Choroid plexus epithelial cell (primary cell): ENCODE measurements around the gene CMSS1.

Source experiments
- DNase-seq: peaks from one replicate; pipeline ENCODE4 v3.0.0-alpha.2; 2010; ENCODE audit warnings: low read depth
- H3K4me3 ChIP-seq: 2 replicates; pipeline ENCODE4 v1.5.1; 2011; ENCODE audit warnings: low read depth, mild to moderate bottlenecking, control low read depth, low read length, moderate library complexity
- CTCF ChIP-seq: conservative IDR thresholded peaks from 2 replicates; pipeline ENCODE4 v1.5.1; 2011; ENCODE audit warnings: low read depth, mild to moderate bottlenecking, control low read depth, inconsistent platforms, low read length, moderate library complexity

The CMSS1 gene

GRCh38 chr3:99978221-99978620 lies 160.6 kb downstream of the CMSS1 start:
- no peak for TF ChIP-seq CTCF
- H3K4me3 ChIP-seq: no peak overlapping the region
- DNase-seq: no peak

- no peak for DNase-seq
- H3K4me3 ChIP-seq: no peak overlapping the region
- TF ChIP-seq CTCF: no peak
Measured at GRCh38 chr3:99980606-99981005, 162.9 kb downstream of the CMSS1 start.

- DNase-seq: no peak
- H3K4me3 ChIP-seq: no peak overlapping the region
- no peak for TF ChIP-seq CTCF
Measured at GRCh38 chr3:99981138-99981537, 163.5 kb downstream of the CMSS1 start.

- no peak overlapping the region for H3K4me3 ChIP-seq
- no peak for TF ChIP-seq CTCF
- no peak for DNase-seq
Measured at GRCh38 chr3:99982650-99983049, 165.0 kb downstream of the CMSS1 start.

- DNase-seq: no peak
- no peak for TF ChIP-seq CTCF
- no peak overlapping the region for H3K4me3 ChIP-seq
Measured at GRCh38 chr3:99984139-99984538, 166.5 kb downstream of the CMSS1 start.

- no peak for TF ChIP-seq CTCF
- no peak for DNase-seq
- no peak overlapping the region for H3K4me3 ChIP-seq
Measured at GRCh38 chr3:99984668-99985067, 167.0 kb downstream of the CMSS1 start.

- DNase-seq: no peak
- H3K4me3 ChIP-seq: no peak overlapping the region
- TF ChIP-seq CTCF: no peak
Measured at GRCh38 chr3:99990179-99990578, 172.5 kb downstream of the CMSS1 start.
